IMR-90 (cell line): ENCODE data around the gene SYTL4. TPM values are rescaled to one million over a fixed set of nuclear protein-coding genes. Genes with fewer than 3 reads are reported as not detected.
A peak's percentile ranks its signal among the peaks of the same experiment; 100 is the strongest.

ENCODE experiments used
- ATAC-seq: fragments of 200-7000 bp; cut with Tn5 transposase; 2 replicates; pipeline ENCODE4 v1.9.1; 2020; ENCODE audit warnings: low read depth, mild to moderate bottlenecking, moderate library complexity
- BruUV-seq: library from RNA; stranded (reverse); fragments of 400-500 nt; replicated peaks from 2 replicates; lab custom pipeline; 2021; lab: Mats Ljungman, UMichigan
- CTCF ChIA-PET: fragments of 300-600 bp; formaldehyde crosslinking; extraction: SDS; loops from one replicate; lab custom pipeline; 2021; ENCODE audit warnings: antibody characterized with exemption; lab: Yijun Ruan, JAX
- POLR2A ChIA-PET: fragments of 300-600 bp; sonication (Branson Sonifier 250); formaldehyde crosslinking; loops from one replicate; lab custom pipeline; 2022; ENCODE audit warnings: antibody characterized with exemption; ENCODE audit not compliant: unreplicated experiment; lab: Charles Lee
- DNase-seq: peaks from one replicate; pipeline ENCODE4 v3.0.0; 2013
- H2AFZ ChIP-seq: replicated peaks from 2 replicates; pipeline ENCODE3; 2013; ENCODE audit warnings: low read length, mild to moderate bottlenecking; ENCODE audit not compliant: poor library complexity
- H2AK5ac ChIP-seq: 2 replicates; pipeline ENCODE4 v1.6.1; 2013; ENCODE audit warnings: low read depth, low read length, inconsistent platforms
- H2AK9ac ChIP-seq: replicated peaks from 2 replicates; pipeline ENCODE3; 2013; ENCODE audit warnings: mild to moderate bottlenecking, low read depth, low read length, moderate library complexity; ENCODE audit not compliant: poor library complexity
- H2BK120ac ChIP-seq: 2 replicates; pipeline ENCODE4 v1.6.1; 2013; ENCODE audit warnings: low read depth, low read length, inconsistent platforms
- H2BK15ac ChIP-seq: 3 replicates; pipeline ENCODE4 v1.6.1; 2013; ENCODE audit warnings: low read depth, low read length, inconsistent platforms
- H2BK20ac ChIP-seq: 2 replicates; pipeline ENCODE4 v1.6.1; 2013; ENCODE audit warnings: low read depth, mild to moderate bottlenecking, inconsistent platforms, low read length, moderate library complexity
- H2BK5ac ChIP-seq: 2 replicates; pipeline ENCODE4 v1.6.1; 2013; ENCODE audit warnings: mild to moderate bottlenecking, low read depth, low read length, inconsistent platforms; ENCODE audit not compliant: poor library complexity, severe bottlenecking
- H3K14ac ChIP-seq: replicated peaks from 2 replicates; pipeline ENCODE4 v1.6.1; 2013; ENCODE audit warnings: low read depth, low read length, inconsistent platforms
- H3K18ac ChIP-seq: 2 replicates; pipeline ENCODE4 v1.6.1; 2013; ENCODE audit warnings: low read depth, low read length, control low read depth
- H3K23ac ChIP-seq: 2 replicates; pipeline ENCODE4 v1.6.1; 2013; ENCODE audit warnings: low read depth, low read length, inconsistent platforms
- H3K27ac ChIP-seq: 2 replicates; pipeline ENCODE4 v1.5.1; 2013; ENCODE audit warnings: mild to moderate bottlenecking, control low read depth, low read length; ENCODE audit not compliant: insufficient read depth
- H3K27me3 ChIP-seq: 2 replicates; pipeline ENCODE4 v1.6.1; 2013; ENCODE audit warnings: low read length; ENCODE audit not compliant: control insufficient read depth, insufficient read depth
- H3K36me3 ChIP-seq: 2 replicates; pipeline ENCODE4 v1.6.1; 2013; ENCODE audit warnings: low read length, mixed read lengths; ENCODE audit not compliant: control insufficient read depth, insufficient read depth
- H3K4ac ChIP-seq: 2 replicates; pipeline ENCODE4 v1.6.1; 2013; ENCODE audit warnings: low read depth, low read length, inconsistent platforms
- H3K4me1 ChIP-seq: 2 replicates; pipeline ENCODE4 v1.6.1; 2013; ENCODE audit warnings: low read length, mixed read lengths; ENCODE audit not compliant: control insufficient read depth, insufficient read depth
- H3K4me2 ChIP-seq: 2 replicates; pipeline ENCODE4 v1.6.1; 2013; ENCODE audit warnings: low read depth, mild to moderate bottlenecking, control low read depth, low read length, moderate library complexity
- H3K4me3 ChIP-seq: 2 replicates; pipeline ENCODE4 v1.5.1; 2013; ENCODE audit warnings: low read depth, mild to moderate bottlenecking, control low read depth, low read length, moderate library complexity; ENCODE audit not compliant: insufficient read depth
- H3K56ac ChIP-seq: 2 replicates; pipeline ENCODE4 v1.6.1; 2013; ENCODE audit warnings: low read length, inconsistent platforms; ENCODE audit not compliant: insufficient read depth; ENCODE audit errors: extremely low read depth
- H3K79me1 ChIP-seq, 2 experiments: 2 replicates each; pipeline ENCODE4 v1.6.1; 2013; ENCODE audit warnings: low read length in 2 of 2, inconsistent platforms in 1 of 2, low read depth in 1 of 2
- H3K9ac ChIP-seq: 2 replicates; pipeline ENCODE4 v1.6.1; 2013; ENCODE audit warnings: low read depth, low read length, control low read depth
- H3K9me1 ChIP-seq: 2 replicates; pipeline ENCODE4 v1.6.1; 2013; ENCODE audit warnings: low read length, inconsistent platforms; ENCODE audit not compliant: insufficient read depth
- H3K9me3 ChIP-seq: 2 replicates; pipeline ENCODE4 v1.6.1; 2013; ENCODE audit warnings: low read length; ENCODE audit not compliant: control insufficient read depth, insufficient read depth
- H4K20me1 ChIP-seq: 2 replicates; pipeline ENCODE4 v1.6.1; 2013; ENCODE audit warnings: low read length, inconsistent platforms; ENCODE audit not compliant: insufficient read depth
- H4K5ac ChIP-seq: 2 replicates; pipeline ENCODE4 v1.6.1; 2013; ENCODE audit warnings: mild to moderate bottlenecking, low read depth, low read length, control low read depth
- H4K8ac ChIP-seq, 2 experiments: 2 replicates each; pipeline ENCODE4 v1.6.1; 2013; ENCODE audit warnings: low read depth in 2 of 2, low read length in 2 of 2, control low read depth in 1 of 2, inconsistent platforms in 1 of 2
- H4K91ac ChIP-seq: 2 replicates; pipeline ENCODE4 v1.6.1; 2013; ENCODE audit warnings: low read depth, low read length, inconsistent platforms; ENCODE audit not compliant: insufficient read depth
- CHD1 ChIP-seq: IDR thresholded peaks from 2 replicates; pipeline ENCODE4 v1.6.1; 2012; ENCODE audit warnings: low read depth, low read length, improper control_type of control experiment
- CTCF ChIP-seq: conservative IDR thresholded peaks from 2 replicates; pipeline ENCODE4 v1.5.1; 2012; ENCODE audit warnings: mild to moderate bottlenecking, low read depth, low read length, improper control_type of control experiment
- MXI1 ChIP-seq: IDR thresholded peaks from 2 replicates; pipeline ENCODE4 v1.6.1; 2012; ENCODE audit warnings: low read depth, mild to moderate bottlenecking, low read length, moderate library complexity, borderline replicate concordance
- NFE2L2 ChIP-seq: fragments of 150-350 bp; IDR thresholded peaks from 2 replicates; pipeline ENCODE4 v1.6.1; 2016; ENCODE audit warnings: low read depth, mild to moderate bottlenecking, low read length
- POLR2A ChIP-seq: IDR thresholded peaks from 2 replicates; pipeline ENCODE4 v1.6.1; 2012; ENCODE audit warnings: mild to moderate bottlenecking, low read depth, low read length
- RCOR1 ChIP-seq: IDR thresholded peaks from 2 replicates; pipeline ENCODE4 v1.6.1; 2012; ENCODE audit warnings: mild to moderate bottlenecking, low read length, improper control_type of control experiment; ENCODE audit not compliant: insufficient replicate concordance
- RFX5 ChIP-seq: IDR thresholded peaks from 2 replicates; pipeline ENCODE4 v1.8.0; 2012; ENCODE audit warnings: low read depth, mild to moderate bottlenecking, low read length, moderate library complexity
- USF2 ChIP-seq: fragments of 150-350 bp; IDR thresholded peaks from 2 replicates; pipeline ENCODE4 v1.6.1; 2017; ENCODE audit warnings: mild to moderate bottlenecking, antibody characterized with exemption, low read length, low read depth
- WGBS, 2 experiments: methylation state at CpG; one replicate each; pipeline versions ENCODE4 v1.1.5 to v1.1.7; 2013; ENCODE audit warnings: missing lambda C conversion rate in 2 of 2; ENCODE audit not compliant: insufficient read length in 1 of 2; ENCODE audit errors: extremely low coverage in 2 of 2; 5-methylcytosine and 5-hydroxymethylcytosine counted together
- dilution Hi-C: fragments of 300-500 bp; cut with HindIII; formaldehyde crosslinking; loops from one replicate; pipeline ENCODE4 v1.14.3; 2018; ENCODE audit warnings: low sequenced_read_pairs; ENCODE audit not compliant: unreplicated experiment
- in situ Hi-C: fragments of 300-500 bp; cut with MboI; formaldehyde crosslinking; loops from 3 replicates; pipeline ENCODE4 v1.14.3; 2019; ENCODE audit warnings: low sequenced_read_pairs, inconsistent platforms, mixed read lengths
- intact Hi-C: fragments of 100-400 bp; cut with micrococcal nuclease; formaldehyde crosslinking; loops from 2 replicates; pipeline ENCODE4 v1.10.0; 2022
- polyA plus RNA-seq, 3 experiments: library from polyadenylated mRNA; depleted of rRNA; stranded (reverse); fragments of >200 nt; gene quantifications; 2 replicates each; pipeline ENCODE4 v1.2.3, GENCODE V29; 2012; ENCODE audit warnings: low replicate concordance in 1 of 3
- total RNA-seq: library from RNA; depleted of rRNA; stranded (reverse); fragments of >200 nt; gene quantifications from 2 replicates; pipeline ENCODE4 v1.2.3, GENCODE V29; 2012

SYTL4 gene
- total and polyA plus RNA-seq, 2 of the 4 experiments (the other 2 are of a cell fraction), result 2.3 to 2.4 TPM

- Histone ChIP-seq H2BK5ac (no peak overlapping the region), H3K4ac (no peak overlapping the region), H3K4me2 (no peak overlapping the region), H2AK5ac (no peak overlapping the region), H3K14ac (no peak overlapping the region), H4K5ac (no peak overlapping the region), H3K9me1 (no peaks in the 10 kb centered on the region), H2AFZ (no peak overlapping the region), H2AK9ac (no peak overlapping the region), H4K8ac (no peak overlapping the region), H2BK20ac (no peak overlapping the region), H2BK120ac (no peak overlapping the region), H3K23ac (no peak overlapping the region), H3K36me3 (0 out of 2 replicates have a peak, but pooled peaks cover 1% of the 10 kb centered on the region), H3K18ac (no peak overlapping the region), H3K9me3 (no peaks in the 10 kb centered on the region), H3K27me3 (no peaks in the 10 kb centered on the region), H4K91ac (no peak overlapping the region), H2BK15ac (no peak overlapping the region), H3K79me1 (no peaks in the 10 kb centered on the region; a peak in 1 of 4 replicates), H3K4me1 (peaks cover 6% of the 10 kb centered on the region), H3K56ac (no peak overlapping the region), H3K4me3 (no peak overlapping the region), H3K27ac (no peak overlapping the region), H3K9ac (no peak overlapping the region), H4K20me1 (no peaks in the 10 kb centered on the region)
- ChIA-PET CTCF (interaction anchor here (0.8 to 1.8 kb wide), 5 partner anchors 8 to 40 kb away, joined by 3 to 5 read pairs (median 4); no protein-coding TSS in a partner anchor), POLR2A (no interaction called here)
- BruUV-seq, result no TSS peak
- intact Hi-C loops (no loop called here), dilution Hi-C loops (no loop called here), in situ Hi-C loops (no loop called here)
- peak; percentile 32 for DNase-seq
- ATAC-seq, result no peak
- no peak for TF ChIP-seq MXI1
- no peak for TF ChIP-seq CHD1
- TF ChIP-seq USF2, result peak; percentile 66; the same call in 1 of the 2 replicates
- TF ChIP-seq POLR2A, result no peak
- TF ChIP-seq RFX5, result no peak
- no peak for TF ChIP-seq NFE2L2
- TF ChIP-seq RCOR1, result no peak
- peak; percentile 26; the same call in 1 of the 2 replicates for TF ChIP-seq CTCF
- WGBS, 2 experiments, result no CpG with 5 or more reads among the region's 3 CpGs
These were observed 77.7 kb downstream of the SYTL4 start for GRCh38 chrX:100654261-100654660.
